ENCODE measurements around the gene HTR3C. TPM values are rescaled to one million over a fixed set of nuclear protein-coding genes. Genes with fewer than 3 reads are reported as not detected.

The HTR3C gene
- total RNA-seq, 1 donor from 2014 or later, result not detected

DNA sequence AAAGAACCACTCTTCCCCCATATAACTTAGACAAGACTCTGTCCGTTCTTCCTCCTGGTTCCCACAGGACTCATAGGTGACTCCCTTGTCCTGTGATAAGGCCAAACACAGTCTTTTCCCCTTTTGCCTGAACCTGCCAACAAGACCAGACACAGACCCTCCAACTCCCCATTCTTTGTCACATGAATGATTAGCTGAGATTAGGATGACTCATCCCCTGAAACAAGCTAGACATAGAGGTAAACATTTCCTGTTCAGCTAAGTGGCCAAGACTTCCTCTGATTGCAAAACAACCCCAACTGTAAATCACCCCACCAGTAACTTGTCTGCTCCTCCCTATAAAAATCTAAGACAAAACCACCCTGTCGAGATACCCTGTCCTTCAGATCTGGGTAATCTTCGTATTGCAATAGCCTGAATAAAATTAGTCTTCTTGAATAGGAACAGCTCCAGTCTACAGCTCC lies 32.6 kb downstream of the HTR3C start:
- intact Hi-C loops (cut with DNase I), result no loop called here
- Histone ChIP-seq H3K4me3 (no peak overlapping the region), H3K27ac (no peak overlapping the region), H3K36me3 (no peaks in the 10 kb centered on the region), H3K27me3 (no peaks in the 10 kb centered on the region), H3K4me1 (no peaks in the 10 kb centered on the region), H3K9me3 (peaks cover 0 to 5% of the 10 kb centered on the region in 2 donors)
- TF ChIP-seq CTCF (IDR thresholded peaks at IDR 0.05), result no peak
- no peak for DNase-seq (ENCODE audit: low spot score in 2 of 2)

DNA sequence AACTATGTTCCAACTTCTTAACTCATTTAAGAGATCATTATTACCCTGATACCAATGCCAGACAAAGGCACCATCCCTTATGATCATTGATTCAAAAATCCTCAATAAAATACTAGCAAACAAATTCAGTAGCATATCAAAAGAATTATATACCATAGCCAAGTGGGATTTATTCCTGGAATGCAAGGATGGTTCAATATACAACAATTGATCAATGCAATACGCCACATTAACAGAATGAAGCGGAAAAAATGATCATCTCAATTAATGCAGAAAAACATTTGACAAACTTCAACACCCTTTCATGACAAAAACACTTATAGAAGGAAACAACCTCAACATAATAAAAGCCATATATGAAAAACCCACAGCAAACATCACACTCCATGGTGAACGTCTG lies 39.4 kb downstream of the HTR3C start:
- Histone ChIP-seq H3K9me3 (peaks cover 4 to 19% of the 10 kb centered on the region in 2 donors), H3K27me3 (no peaks in the 10 kb centered on the region), H3K36me3 (no peaks in the 10 kb centered on the region), H3K4me1 (no peaks in the 10 kb centered on the region), H3K4me3 (no peak overlapping the region), H3K27ac (no peak overlapping the region)
- TF ChIP-seq CTCF (IDR thresholded peaks at IDR 0.05), result no peak
- no peak for DNase-seq (ENCODE audit: low spot score in 2 of 2)
- intact Hi-C loops (cut with DNase I), result no loop called here

DNA sequence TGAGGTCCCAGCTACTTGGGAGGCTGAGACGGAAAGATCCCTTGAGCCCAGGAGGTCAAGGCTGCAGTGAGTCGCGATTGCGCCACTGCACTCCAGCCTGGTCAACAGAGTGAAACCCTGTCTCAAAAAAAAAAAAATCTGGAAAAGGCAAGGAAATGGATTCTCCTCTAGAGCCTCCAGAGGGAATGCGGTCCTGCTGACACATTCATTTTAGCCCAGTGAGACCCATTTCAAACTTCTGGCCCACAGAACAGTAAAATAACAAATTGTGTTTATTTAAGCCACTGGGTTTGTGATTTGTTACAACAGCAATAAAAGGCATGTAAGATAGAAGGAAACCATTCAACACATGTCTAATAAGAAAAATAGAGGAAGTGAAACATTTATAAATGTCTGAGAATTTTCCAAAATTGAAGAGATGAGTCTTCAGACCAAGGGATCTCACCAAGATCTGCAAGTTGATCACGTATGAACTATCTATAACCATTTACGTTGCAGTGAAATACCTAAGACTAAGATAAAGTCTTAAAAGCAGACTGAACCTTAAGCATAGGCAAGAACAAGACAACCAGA lies 44.0 kb downstream of the HTR3C start, which contains the start of gene HTR3E:
Gene HTR3E (plus strand): TSS at position 254 of the 573 bp plus-strand sequence. CDS start 466 bp downstream, outside the sequence.
- no peak for DNase-seq (ENCODE audit: low spot score in 2 of 2)
- intact Hi-C loops (cut with DNase I), result no loop called here
- Histone ChIP-seq H3K9me3 (peaks cover 0 to 11% of the 10 kb centered on the region in 2 donors), H3K4me1 (no peaks in the 10 kb centered on the region), H3K4me3 (no peak within 1 kb of the TSS), H3K27ac (no peak within 1 kb of the TSS), H3K36me3 (no peaks in the 10 kb centered on the region), H3K27me3 (no peaks in the 10 kb centered on the region)
- no peak for TF ChIP-seq CTCF (IDR thresholded peaks at IDR 0.05)

DNA sequence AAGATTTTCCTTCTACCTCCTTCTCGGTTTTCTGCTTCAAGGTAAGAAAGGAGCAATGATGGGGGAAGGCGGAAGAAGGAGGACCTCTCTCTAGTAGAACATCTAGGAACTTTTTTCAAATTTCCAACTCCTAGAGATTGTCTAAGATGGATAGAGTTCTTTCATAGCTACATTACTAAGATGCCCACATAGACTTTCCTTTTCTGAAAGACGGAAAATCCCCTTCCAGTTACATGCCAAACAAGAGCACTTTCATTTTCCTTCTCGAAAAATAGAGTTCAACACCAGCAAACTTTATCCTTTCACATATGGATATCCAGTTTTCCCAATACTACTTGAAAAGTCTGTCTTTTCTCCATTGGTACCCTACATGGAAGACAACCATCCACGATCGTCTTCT lies 44.7 kb downstream of the HTR3C start:
- H3K4me3 ChIP-seq, result no peak overlapping the region
- no peak for TF ChIP-seq CTCF (IDR thresholded peaks at IDR 0.05)
- H3K4me1 ChIP-seq, result no peaks in the 10 kb centered on the region
- H3K36me3 ChIP-seq, result no peaks in the 10 kb centered on the region
- DNase-seq (ENCODE audit: low spot score in 2 of 2), result no peak
- intact Hi-C loops (cut with DNase I), result no loop called here
- H3K27me3 ChIP-seq, result no peaks in the 10 kb centered on the region
- peaks cover 0 to 5% of the 10 kb centered on the region in 2 donors for H3K9me3 ChIP-seq
- H3K27ac ChIP-seq, result no peak overlapping the region

DNA sequence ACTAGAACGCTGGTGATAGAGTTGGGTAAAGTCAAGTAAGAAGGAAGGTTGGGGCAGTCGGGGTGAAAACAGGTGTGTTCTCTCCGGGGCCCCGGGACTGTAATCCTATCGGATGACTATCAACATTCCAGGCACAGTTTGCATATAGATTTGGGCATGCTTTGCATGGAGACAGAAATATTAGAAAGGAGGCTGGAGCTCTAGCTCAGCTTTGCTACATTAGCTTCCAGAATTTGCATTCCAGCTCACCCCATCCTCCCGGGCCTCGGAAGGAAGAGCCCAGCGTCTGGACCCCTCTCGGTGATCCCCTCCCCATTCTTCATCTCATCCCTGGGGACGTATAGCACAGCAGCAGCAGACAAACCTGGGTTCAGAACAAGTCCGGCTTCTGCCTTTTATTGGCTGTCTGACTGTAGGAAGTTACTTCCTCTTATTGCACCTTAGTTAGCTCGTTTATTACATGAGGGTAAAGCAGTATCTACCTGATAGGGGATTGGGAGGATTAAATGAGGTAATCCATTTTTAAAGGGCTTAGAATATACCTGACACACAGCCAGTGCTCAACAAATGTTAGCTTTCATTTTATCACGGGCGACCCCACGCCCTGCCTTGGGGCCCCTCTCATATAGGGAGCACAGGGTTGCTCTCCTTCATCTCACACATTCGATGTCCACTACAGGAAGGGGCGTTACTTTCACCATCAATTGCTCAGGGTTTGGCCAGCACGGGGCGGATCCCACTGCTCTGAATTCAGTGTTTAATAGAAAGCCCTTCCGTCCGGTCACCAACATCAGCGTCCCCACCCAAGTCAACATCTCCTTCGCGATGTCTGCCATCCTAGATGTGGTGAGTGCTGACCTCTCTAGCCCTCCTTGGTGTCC lies 47.2 kb downstream of the HTR3C start:
- no peaks in the 10 kb centered on the region for H3K9me3 ChIP-seq

More for the DNA sequence above, 47.2 kb downstream of the HTR3C start:
- Histone ChIP-seq H3K4me3 (no peak overlapping the region), H3K27me3 (no peaks in the 10 kb centered on the region), H3K36me3 (no peaks in the 10 kb centered on the region), H3K27ac (no peak overlapping the region), H3K4me1 (no peaks in the 10 kb centered on the region)
- DNase-seq (ENCODE audit: low spot score in 2 of 2), result no peak
- intact Hi-C loops (cut with DNase I), result no loop called here
- no peak for TF ChIP-seq CTCF (IDR thresholded peaks at IDR 0.05)

Other genes with a start within 250 kb of the HTR3C start
- not detected for gene MAP6D1, start 227.5 kb upstream of the HTR3C start, total RNA-seq
- 14.3 TPM for gene PARL, start 168.2 kb upstream of the HTR3C start, total RNA-seq
- 16.2 TPM for gene ABCC5, start 35.2 kb upstream of the HTR3C start, total RNA-seq
- not detected for gene HTR3D, start 21.3 kb upstream of the HTR3C start, total RNA-seq
- gene HTR3E, start 44.0 kb downstream of the HTR3C start, total RNA-seq, result not detected
- 24.7 TPM for gene EIF2B5, start 82.3 kb downstream of the HTR3C start, total RNA-seq
- gene DVL3, start 102.3 kb downstream of the HTR3C start, total RNA-seq, result 36.6 TPM
- gene AP2M1, start 121.8 kb downstream of the HTR3C start, total RNA-seq, result 101 TPM
- gene ABCF3, start 133.2 kb downstream of the HTR3C start, total RNA-seq, result 93.3 TPM
- gene VWA5B2, start 176.5 kb downstream of the HTR3C start, total RNA-seq, result 0.32 TPM
- gene ALG3, start 195.9 kb downstream of the HTR3C start, total RNA-seq, result 167 TPM
- gene EEF1AKMT4, start 196.6 kb downstream of the HTR3C start, total RNA-seq, result 4.8 TPM
- not detected for gene CAMK2N2, start 208.5 kb downstream of the HTR3C start, total RNA-seq
- not detected for gene ECE2, start 223.0 kb downstream of the HTR3C start, total RNA-seq
- gene PSMD2, start 246.2 kb downstream of the HTR3C start, total RNA-seq, result 151 TPM

Data from ascending aorta (tissue), 2 donors.